GM06990 (cell line): Measurements from ENCODE around the gene GALNT15.

Source experiments
- DNase-seq: peaks from one replicate; pipeline ENCODE4 v3.0.0-alpha.2; 2011; ENCODE audit not compliant: insufficient read length; ENCODE audit errors: extremely low read depth
- H3K27me3 ChIP-seq: replicated peaks from 2 replicates; pipeline ENCODE4 v1.6.0; 2011; ENCODE audit warnings: low read length; ENCODE audit not compliant: control insufficient read depth, insufficient read depth
- H3K36me3 ChIP-seq: 2 replicates; pipeline ENCODE4 v1.5.1; 2011; ENCODE audit warnings: low read length; ENCODE audit not compliant: control insufficient read depth, insufficient read depth
- H3K4me3 ChIP-seq: replicated peaks from 2 replicates; pipeline ENCODE4 v1.5.1; 2011; ENCODE audit warnings: low read depth, mild to moderate bottlenecking, control low read depth, low read length
- TF ChIP-seq, protein P1 (sequence below): IDR thresholded peaks from 2 replicates; pipeline ENCODE4 v1.5.1; 2011; ENCODE audit warnings: low read length, control low read depth, mild to moderate bottlenecking, inconsistent platforms; ENCODE audit not compliant: insufficient read depth, poor library complexity, severe bottlenecking

GALNT15 gene

DNA sequence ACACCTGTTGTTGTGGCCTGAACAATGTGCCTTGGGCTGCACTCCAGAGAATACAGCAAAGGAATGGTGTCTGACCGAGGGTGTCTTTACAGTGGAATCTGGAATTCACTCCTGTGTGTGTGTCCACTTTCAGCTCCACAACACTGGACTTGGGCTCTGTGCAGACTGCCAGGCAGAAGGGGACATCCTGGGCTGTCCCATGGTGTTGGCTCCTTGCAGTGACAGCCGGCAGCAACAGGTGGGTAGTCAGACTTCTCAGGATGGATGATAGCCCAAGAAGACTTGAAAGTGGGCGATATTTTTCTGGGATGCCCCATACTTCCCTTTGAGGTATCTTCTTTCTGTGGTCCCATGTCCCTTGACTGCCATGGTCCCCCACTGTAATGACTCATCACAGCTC is 45.3 kb downstream of the GALNT15 start:
- no peaks in the 10 kb centered on the region for H3K36me3 ChIP-seq
- H3K4me3 ChIP-seq = no peak overlapping the region
- TF ChIP-seq, protein P1, sequence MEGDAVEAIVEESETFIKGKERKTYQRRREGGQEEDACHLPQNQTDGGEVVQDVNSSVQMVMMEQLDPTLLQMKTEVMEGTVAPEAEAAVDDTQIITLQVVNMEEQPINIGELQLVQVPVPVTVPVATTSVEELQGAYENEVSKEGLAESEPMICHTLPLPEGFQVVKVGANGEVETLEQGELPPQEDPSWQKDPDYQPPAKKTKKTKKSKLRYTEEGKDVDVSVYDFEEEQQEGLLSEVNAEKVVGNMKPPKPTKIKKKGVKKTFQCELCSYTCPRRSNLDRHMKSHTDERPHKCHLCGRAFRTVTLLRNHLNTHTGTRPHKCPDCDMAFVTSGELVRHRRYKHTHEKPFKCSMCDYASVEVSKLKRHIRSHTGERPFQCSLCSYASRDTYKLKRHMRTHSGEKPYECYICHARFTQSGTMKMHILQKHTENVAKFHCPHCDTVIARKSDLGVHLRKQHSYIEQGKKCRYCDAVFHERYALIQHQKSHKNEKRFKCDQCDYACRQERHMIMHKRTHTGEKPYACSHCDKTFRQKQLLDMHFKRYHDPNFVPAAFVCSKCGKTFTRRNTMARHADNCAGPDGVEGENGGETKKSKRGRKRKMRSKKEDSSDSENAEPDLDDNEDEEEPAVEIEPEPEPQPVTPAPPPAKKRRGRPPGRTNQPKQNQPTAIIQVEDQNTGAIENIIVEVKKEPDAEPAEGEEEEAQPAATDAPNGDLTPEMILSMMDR = no peak
- no peaks in the 10 kb centered on the region; the same call in 1 of the 2 replicates for H3K27me3 ChIP-seq
- no peak for DNase-seq

- TF ChIP-seq, protein P1 = no peak
- Histone ChIP-seq H3K27me3 (no peaks in the 10 kb centered on the region; the same call in 1 of the 2 replicates), H3K4me3 (no peak overlapping the region), H3K36me3 (no peaks in the 10 kb centered on the region)
- no peak for DNase-seq
Measured at GRCh38 chr3:16221990-16222389, 47.5 kb downstream of the GALNT15 start.

DNA sequence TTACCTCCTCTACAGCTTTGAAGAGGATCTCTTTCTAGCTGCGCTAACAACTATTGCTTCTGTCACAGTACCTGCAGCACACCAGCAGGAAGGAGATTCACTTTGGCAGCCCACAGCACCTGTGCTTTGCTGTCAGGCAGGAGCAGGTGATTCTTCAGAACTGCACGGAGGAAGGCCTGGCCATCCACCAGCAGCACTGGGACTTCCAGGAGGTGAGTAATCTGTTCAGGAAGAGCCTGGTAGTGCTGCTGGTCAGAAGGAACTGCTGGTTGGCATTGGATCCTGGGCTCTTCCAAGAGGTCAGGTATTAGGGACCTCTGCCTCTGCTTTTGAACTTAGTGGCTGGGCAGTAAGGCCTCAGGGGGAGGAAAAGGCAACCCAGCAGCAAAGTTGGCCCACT is 48.1 kb downstream of the GALNT15 start:
- no peak overlapping the region for H3K4me3 ChIP-seq
- no peak for DNase-seq
- H3K36me3 ChIP-seq = no peaks in the 10 kb centered on the region
- TF ChIP-seq, protein P1 = no peak
- no peaks in the 10 kb centered on the region; the same call in 1 of the 2 replicates for H3K27me3 ChIP-seq

- no peak overlapping the region for H3K4me3 ChIP-seq
- no peaks in the 10 kb centered on the region; the same call in 1 of the 2 replicates for H3K27me3 ChIP-seq
- TF ChIP-seq, protein P1 = no peak
- DNase-seq = no peak
- H3K36me3 ChIP-seq = no peaks in the 10 kb centered on the region
Measured at GRCh38 chr3:16224325-16224724, 49.8 kb downstream of the GALNT15 start.

DNA sequence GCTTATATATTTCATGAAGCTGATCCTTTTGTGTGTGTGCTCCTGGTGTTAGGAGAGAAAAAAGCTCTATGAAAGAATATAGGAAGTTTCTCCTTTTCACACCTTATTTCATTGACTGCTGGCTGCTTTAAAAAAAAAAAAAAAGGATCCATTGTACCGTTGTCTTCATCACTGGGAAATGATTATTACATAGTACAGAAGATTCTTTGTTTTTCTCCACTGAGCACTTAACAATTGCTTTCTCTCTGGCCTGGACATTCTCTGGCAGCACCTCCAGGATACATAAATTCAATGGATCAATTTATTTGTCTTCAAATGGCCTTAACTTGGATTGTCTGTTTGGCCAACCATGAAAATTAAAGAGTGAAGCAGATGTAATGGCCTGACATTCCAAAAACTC is 53.1 kb downstream of the GALNT15 start:
- H3K27me3 ChIP-seq = no peaks in the 10 kb centered on the region
- DNase-seq = no peak
- no peaks in the 10 kb centered on the region for H3K36me3 ChIP-seq
- TF ChIP-seq, protein P1 = no peak
- H3K4me3 ChIP-seq = no peak overlapping the region

DNA sequence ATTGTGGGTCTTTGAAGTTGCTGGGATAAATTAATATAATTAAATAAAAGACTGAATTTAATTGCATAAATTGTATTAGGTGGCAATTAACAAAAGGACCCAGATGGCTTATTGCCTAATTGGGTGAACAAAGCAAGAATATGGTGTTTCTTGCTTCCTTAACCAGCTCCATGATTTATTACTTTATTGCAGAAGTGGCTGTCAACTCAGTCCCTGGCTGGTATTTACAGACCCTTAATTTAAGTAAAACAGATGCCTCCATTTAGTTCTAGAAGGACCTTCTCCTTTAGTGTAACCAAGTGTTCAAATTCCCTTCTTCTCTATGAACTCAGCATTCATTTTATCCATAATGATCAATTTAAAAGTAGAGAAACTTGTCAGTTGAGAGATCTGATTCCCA is 55.2 kb downstream of the GALNT15 start:
- TF ChIP-seq, protein P1 = no peak

More for the DNA sequence above, 55.2 kb downstream of the GALNT15 start:
- no peaks in the 10 kb centered on the region for H3K27me3 ChIP-seq
- H3K4me3 ChIP-seq = no peak overlapping the region
- DNase-seq = no peak
- H3K36me3 ChIP-seq = no peaks in the 10 kb centered on the region
